Keratinocyte (primary cell): Measurements from ENCODE around the gene GPR146.

Experiments used
- EZH2 ChIP-seq: IDR thresholded peaks from one replicate; pipeline ENCODE4 v1.6.1; 2012; ENCODE audit warnings: inconsistent platforms, mild to moderate bottlenecking, low read length, moderate library complexity
- TF ChIP-seq, protein P1 (sequence below), 3 experiments: IDR thresholded peaks in 1 of 3; conservative IDR thresholded peaks in 1 of 3; optimal IDR thresholded peaks in 1 of 3; 2 replicates in 2 of 3; 3 replicates in 1 of 3; pipeline versions ENCODE3 to v1.5.1; 2011; ENCODE audit warnings: low read length in 3 of 3, mild to moderate bottlenecking in 3 of 3, moderate library complexity in 2 of 3, control low read depth in 1 of 3, inconsistent platforms in 1 of 3; ENCODE audit not compliant: insufficient read depth in 2 of 3; ENCODE audit errors: extremely low read depth in 1 of 3

DNA sequence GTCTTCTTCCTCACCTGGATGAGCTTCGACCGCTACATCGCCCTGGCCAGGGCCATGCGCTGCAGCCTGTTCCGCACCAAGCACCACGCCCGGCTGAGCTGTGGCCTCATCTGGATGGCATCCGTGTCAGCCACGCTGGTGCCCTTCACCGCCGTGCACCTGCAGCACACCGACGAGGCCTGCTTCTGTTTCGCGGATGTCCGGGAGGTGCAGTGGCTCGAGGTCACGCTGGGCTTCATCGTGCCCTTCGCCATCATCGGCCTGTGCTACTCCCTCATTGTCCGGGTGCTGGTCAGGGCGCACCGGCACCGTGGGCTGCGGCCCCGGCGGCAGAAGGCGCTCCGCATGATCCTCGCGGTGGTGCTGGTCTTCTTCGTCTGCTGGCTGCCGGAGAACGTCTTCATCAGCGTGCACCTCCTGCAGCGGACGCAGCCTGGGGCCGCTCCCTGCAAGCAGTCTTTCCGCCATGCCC is 47.9 kb downstream of the GPR146 start:
- TF ChIP-seq, protein P1, sequence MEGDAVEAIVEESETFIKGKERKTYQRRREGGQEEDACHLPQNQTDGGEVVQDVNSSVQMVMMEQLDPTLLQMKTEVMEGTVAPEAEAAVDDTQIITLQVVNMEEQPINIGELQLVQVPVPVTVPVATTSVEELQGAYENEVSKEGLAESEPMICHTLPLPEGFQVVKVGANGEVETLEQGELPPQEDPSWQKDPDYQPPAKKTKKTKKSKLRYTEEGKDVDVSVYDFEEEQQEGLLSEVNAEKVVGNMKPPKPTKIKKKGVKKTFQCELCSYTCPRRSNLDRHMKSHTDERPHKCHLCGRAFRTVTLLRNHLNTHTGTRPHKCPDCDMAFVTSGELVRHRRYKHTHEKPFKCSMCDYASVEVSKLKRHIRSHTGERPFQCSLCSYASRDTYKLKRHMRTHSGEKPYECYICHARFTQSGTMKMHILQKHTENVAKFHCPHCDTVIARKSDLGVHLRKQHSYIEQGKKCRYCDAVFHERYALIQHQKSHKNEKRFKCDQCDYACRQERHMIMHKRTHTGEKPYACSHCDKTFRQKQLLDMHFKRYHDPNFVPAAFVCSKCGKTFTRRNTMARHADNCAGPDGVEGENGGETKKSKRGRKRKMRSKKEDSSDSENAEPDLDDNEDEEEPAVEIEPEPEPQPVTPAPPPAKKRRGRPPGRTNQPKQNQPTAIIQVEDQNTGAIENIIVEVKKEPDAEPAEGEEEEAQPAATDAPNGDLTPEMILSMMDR (optimal IDR thresholded peaks at IDR 0.05 in 1 of 3, IDR thresholded peaks at IDR 0.05 in 1 of 3, conservative IDR thresholded peaks at IDR 0.05 in 1 of 3; ENCODE audit: extremely low read depth in 1 of 3, insufficient read depth in 2 of 3, low read length in 3 of 3), result no peak
- no peak for TF ChIP-seq EZH2
